HG03025 (cell line): ENCODE measurements around the gene ABHD1.
"Not testable (repeated sequence)": the region's sequence is repeated elsewhere in the genome, so short reads cannot be mapped to it uniquely, and the experiment has no call there.

Source experiments
- ATAC-seq: cut with Tn5 transposase; IDR thresholded peaks from one replicate; pipeline ENCODE4 v1.9.1; 2021; ENCODE audit warnings: mild to moderate bottlenecking, moderate library complexity; ENCODE audit not compliant: unreplicated experiment, low FRiP score

The ABHD1 gene

GRCh38 chr2:27123302-27124150 is at the start of gene ABHD1:
TSS of gene ABHD1 (plus strand) at chr2:27123815. CDS start at chr2:27123949, 134 bp downstream.
- ATAC-seq = no peak

GRCh38 chr2:27074738-27075565 is 48.7 kb upstream of the ABHD1 start:
- no peak for ATAC-seq

- ATAC-seq = not testable (repeated sequence)
These were observed 48.1 kb upstream of the ABHD1 start for GRCh38 chr2:27075566-27075871.

- ATAC-seq = no peak
These were observed 47.3 kb upstream of the ABHD1 start for GRCh38 chr2:27076323-27076722.

- no peak for ATAC-seq
These were observed 46.4 kb upstream of the ABHD1 start for GRCh38 chr2:27077231-27077630.

GRCh38 chr2:27078267-27079194 is 45.1 kb upstream of the ABHD1 start, which contains the start of gene EMILIN1:
TSS of gene EMILIN1 (plus strand) at chr2:27078615. CDS start at chr2:27079066, 451 bp downstream.
- no peak for ATAC-seq

- ATAC-seq = no peak
These were observed 44.1 kb upstream of the ABHD1 start for GRCh38 chr2:27079233-27080139.

GRCh38 chr2:27080140-27080469 is 43.5 kb upstream of the ABHD1 start:
- ATAC-seq = no peak

GRCh38 chr2:27080603-27080936 is 43.0 kb upstream of the ABHD1 start:
- no peak for ATAC-seq

- ATAC-seq = no peak
These were observed 41.4 kb upstream of the ABHD1 start for GRCh38 chr2:27081984-27082772.

- ATAC-seq = no peak
These were observed 40.7 kb upstream of the ABHD1 start for GRCh38 chr2:27082773-27083409.

GRCh38 chr2:27083410-27084296 is 40.0 kb upstream of the ABHD1 start:
- no peak for ATAC-seq

- no peak for ATAC-seq
These were observed 39.1 kb upstream of the ABHD1 start for GRCh38 chr2:27084297-27085061.

GRCh38 chr2:27085062-27085672 is 38.4 kb upstream of the ABHD1 start:
- ATAC-seq = no peak

- peak; percentile 7 for ATAC-seq
These were observed 37.9 kb upstream of the ABHD1 start for GRCh38 chr2:27085673-27086089.

- peak; percentile 81 for ATAC-seq
These were observed 37.4 kb upstream of the ABHD1 start for GRCh38 chr2:27086090-27086723.
